PC-3 (cell line): ENCODE data around the gene SPNS3.

Experiments
- EZH2phosphoT487 ChIP-seq: fragments of 300-600 bp; sonication (generic); IDR thresholded peaks from 2 replicates; pipeline ENCODE4 v1.6.1; 2018; ENCODE audit warnings: mild to moderate bottlenecking, antibody characterized with exemption, low read length, borderline replicate concordance
- TF ChIP-seq, protein P1 (sequence below): fragments of 300-600 bp; sonication (generic); conservative IDR thresholded peaks from 2 replicates; pipeline ENCODE4 v1.5.1; 2017; ENCODE audit warnings: antibody characterized with exemption, low read depth, mild to moderate bottlenecking, low read length

DNA sequence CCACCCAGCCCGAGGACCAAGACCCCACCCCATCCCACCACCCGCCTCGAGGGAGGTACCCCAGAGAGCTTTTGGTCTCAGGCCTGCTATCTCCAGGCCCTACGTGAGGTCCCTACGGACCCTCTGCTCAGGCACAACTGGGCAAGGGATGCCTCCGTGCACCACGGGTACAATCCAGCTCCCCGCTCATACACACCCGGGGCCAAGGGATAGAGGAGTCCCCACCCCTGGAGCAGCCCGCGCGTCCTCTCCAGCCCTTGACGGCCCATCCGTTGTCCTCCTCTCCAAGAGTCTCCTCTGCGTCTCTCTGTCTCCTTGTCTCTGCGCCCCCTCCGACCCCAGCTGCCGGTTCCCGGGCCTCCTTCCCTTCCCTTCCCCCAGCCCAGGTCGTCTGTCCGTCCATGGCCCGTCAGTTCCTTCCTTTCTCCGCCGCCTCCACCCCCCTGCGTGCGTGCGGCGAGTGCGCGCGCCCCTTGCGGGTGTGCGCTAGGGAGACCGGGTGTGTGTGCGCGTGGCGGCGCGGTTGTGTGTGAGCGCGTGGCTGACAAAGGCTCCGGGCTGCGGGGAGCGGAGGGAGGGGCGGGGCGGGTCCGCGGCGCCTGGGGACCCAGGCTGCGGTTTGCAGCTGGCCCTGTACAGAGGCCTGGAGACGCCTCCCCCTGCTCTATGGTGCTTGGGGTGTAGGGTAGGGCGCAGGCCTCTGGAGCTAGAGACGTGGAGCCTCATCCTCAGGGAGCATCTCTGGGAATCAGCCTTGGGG is 65.9 kb downstream of the SPNS3 start:
- TF ChIP-seq, protein P1, sequence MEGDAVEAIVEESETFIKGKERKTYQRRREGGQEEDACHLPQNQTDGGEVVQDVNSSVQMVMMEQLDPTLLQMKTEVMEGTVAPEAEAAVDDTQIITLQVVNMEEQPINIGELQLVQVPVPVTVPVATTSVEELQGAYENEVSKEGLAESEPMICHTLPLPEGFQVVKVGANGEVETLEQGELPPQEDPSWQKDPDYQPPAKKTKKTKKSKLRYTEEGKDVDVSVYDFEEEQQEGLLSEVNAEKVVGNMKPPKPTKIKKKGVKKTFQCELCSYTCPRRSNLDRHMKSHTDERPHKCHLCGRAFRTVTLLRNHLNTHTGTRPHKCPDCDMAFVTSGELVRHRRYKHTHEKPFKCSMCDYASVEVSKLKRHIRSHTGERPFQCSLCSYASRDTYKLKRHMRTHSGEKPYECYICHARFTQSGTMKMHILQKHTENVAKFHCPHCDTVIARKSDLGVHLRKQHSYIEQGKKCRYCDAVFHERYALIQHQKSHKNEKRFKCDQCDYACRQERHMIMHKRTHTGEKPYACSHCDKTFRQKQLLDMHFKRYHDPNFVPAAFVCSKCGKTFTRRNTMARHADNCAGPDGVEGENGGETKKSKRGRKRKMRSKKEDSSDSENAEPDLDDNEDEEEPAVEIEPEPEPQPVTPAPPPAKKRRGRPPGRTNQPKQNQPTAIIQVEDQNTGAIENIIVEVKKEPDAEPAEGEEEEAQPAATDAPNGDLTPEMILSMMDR, result no peak
- no peak for TF ChIP-seq EZH2phosphoT487
